GM18505 (cell line): ENCODE data around the gene XYLT1.

Source experiments
- ATAC-seq: cut with Tn5 transposase; IDR thresholded peaks from one replicate; pipeline ENCODE4 v1.9.1; 2021; ENCODE audit not compliant: unreplicated experiment
- POLR2A ChIP-seq: IDR thresholded peaks from 4 replicates; pipeline ENCODE4 v1.6.1; 2011; ENCODE audit warnings: borderline replicate concordance; ENCODE audit not compliant: insufficient read depth, insufficient read length; ENCODE audit errors: extremely low read depth

The XYLT1 gene

DNA sequence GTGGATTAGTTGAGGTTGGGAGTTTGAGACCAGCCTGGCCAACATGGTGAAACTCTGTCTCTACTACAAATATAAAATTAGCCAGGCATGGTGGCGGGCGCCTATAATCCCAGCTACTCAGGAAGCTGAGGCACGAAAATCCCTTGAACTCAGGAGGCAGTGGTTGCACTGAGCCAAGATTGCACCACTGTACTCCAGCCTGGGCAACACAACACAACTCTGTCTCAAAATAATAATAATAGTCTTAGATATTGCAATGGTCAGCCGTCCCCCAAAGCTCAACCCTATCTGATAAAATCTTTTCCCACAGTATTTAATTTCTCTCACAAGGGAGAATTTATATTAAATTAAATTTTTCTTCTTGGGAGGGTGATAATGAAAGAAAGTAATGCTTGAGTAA, 169.6 kb downstream of the XYLT1 start:
- no peak for TF ChIP-seq POLR2A
- peak; percentile 7 for ATAC-seq

DNA sequence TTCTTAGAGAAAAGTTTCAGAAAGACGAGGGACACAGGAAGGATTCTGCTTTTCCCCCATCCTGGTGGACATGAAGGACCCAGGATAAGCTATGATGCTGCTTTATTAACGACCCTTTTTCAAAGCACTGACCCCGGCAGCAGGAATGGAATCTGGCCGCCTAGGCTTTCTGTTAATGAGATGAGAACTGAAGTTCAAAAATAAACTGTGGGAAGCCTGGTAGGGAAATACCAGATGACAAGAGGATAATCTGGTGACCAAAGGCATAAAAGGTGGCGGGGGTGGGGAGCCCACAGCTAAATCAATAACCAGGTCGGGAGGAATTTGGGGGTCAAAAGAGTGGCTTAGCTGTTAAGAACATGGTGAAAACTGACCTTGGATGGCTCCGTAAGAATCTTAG, 171.0 kb downstream of the XYLT1 start:
- ATAC-seq, result no peak

GRCh38 chr16:17298238-17298637, 172.5 kb downstream of the XYLT1 start:
- no peak for ATAC-seq
- TF ChIP-seq POLR2A, result no peak

More for the DNA sequence above, 171.0 kb downstream of the XYLT1 start:
- TF ChIP-seq POLR2A, result no peak

- ATAC-seq, result no peak
- TF ChIP-seq POLR2A, result no peak
Observed at GRCh38 chr16:17296431-17296830, 174.3 kb downstream of the XYLT1 start.

DNA sequence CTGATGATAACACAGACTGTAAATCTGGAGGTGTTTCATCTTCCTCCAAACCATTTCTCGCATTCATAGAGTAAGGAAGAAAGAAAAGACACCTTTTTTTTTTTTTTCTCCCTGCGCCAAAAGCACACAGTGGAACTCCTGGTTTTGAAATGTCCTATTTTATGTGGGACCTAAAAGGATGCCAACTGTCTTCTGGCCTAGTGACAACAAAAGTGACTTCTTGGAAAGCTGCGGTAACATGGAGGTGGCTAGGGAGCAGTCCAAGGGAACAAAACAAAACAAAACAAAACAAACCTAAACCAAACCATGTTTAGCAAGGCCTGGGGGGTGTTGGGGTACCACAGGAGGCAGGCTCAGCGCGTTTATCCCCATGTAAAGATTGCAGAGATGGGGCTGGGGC, 174.8 kb downstream of the XYLT1 start:
- no peak for ATAC-seq
- no peak for TF ChIP-seq POLR2A

- no peak for TF ChIP-seq POLR2A
- ATAC-seq, result no peak
Observed at GRCh38 chr16:17294856-17295255, 175.9 kb downstream of the XYLT1 start.

- no peak for TF ChIP-seq POLR2A
- no peak for ATAC-seq
Observed at GRCh38 chr16:17293813-17294558, 176.8 kb downstream of the XYLT1 start.

DNA sequence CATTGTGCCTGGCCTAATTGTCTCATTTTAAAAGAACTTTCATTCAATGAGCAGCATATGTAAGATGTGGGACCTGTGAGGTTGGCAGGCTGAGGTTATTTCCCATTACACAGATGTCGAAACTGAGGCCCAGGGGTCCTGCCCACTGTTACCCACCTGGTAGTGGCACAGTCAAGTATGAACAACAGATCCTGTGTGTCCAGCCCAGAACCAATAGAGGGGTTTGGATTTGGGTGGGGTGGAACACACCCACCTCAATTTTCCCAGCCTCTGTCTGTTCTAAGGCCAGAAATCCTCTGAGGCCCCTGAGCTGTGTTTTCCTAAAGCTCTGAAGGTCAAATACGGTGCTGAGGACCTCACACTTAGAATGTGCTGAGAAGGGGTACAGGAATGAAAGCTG, 179.5 kb downstream of the XYLT1 start:
- no peak for ATAC-seq
- no peak for TF ChIP-seq POLR2A

DNA sequence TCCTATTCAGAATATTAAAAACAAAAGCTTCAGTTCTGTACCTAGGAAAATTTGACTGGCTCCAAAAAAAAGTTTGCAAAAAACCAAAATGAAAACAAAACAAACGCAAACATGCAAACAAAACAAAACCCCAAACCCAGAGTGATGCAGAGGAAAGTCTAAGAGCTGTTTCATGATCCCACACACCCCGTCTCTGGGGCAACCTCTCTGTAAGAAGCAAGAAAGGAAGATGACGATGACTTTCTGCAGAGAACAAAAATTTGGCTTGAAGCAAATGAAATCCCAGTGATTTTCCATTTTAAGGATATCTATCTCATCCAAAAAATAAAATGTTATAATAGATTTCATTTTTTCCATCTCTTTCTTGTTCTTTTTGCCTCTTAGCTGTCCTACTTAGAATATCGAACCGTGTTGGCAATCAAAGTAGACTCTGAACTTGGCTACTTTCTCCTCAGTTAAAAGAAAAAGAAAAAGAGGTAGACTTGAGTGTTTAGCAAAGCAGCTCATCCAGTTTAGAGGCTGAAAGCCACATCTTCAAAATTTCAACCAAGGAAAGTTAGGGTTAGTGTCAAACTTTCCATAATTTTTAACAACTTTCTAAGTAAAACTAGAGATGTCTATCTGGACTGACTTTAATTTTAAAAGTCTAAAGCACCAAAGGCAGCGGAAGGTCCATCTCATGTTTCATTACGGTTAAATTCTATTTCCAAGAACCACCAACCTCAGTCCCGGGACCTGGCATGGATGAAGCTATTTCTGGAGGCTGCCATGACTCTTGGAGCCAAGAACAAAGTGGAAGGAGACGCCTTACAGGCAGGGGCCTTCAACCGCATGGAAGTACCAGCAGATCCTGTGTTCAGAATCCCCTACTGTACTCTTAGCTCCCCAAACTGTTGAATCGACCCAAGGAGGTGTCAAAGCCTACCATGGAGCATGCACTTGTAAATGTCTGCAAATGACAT, 180.8 kb downstream of the XYLT1 start:
- TF ChIP-seq POLR2A, result no peak

DNA sequence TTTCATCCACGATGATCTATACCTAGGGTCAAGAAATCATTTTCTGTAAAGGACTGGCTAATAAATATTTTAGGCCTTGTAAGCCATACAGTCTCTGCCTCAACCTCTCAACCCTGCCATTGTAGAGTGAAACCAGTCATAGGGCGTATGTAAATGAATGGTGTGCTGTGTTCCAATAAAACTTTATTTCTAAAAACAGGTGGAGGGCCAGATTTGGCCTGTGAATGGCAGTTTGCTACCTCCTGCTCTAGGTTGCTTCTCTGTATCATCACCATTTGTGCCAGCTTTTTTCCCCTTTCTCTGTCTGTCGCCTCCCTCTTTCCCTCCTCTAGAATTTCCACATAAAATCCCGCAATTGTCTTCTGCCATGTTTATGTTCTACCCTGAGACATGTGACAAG, 181.7 kb downstream of the XYLT1 start:
- ATAC-seq, result no peak
- TF ChIP-seq POLR2A, result no peak

More for the DNA sequence above, 180.8 kb downstream of the XYLT1 start:
- no peak for ATAC-seq

DNA sequence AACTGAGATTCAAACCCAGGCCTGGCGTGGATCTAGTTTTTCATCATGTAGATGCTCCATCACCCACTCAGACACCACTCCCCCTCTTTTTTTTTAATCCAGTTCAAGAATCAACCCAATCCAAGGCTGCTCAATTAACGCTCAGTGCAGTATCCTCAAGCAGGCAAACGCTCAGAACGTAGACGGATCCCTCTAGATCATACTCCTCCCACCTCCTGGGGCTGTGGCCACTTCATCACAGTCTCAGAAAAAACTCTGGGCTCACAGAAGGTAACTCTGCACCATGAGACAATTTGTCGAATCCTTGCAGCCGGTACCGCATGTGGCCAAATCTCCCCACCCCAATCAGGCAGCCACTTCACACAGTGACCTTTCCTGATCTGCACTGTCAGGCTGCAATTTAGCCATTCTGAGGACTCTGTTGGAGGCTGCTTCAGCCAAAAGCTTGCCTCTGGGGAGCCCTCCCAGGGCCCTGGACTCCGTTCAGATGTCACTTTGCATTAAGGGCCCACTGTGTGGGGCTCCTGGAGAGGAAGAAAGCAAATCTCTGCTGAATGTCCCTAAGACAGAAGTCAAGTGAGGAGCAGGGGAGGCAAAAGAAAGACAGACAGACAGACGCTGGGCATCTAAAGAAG, 183.5 kb downstream of the XYLT1 start:
- ATAC-seq, result no peak
- TF ChIP-seq POLR2A, result no peak

- no peak for TF ChIP-seq POLR2A
- ATAC-seq, result no peak
Observed at GRCh38 chr16:17286443-17286842, 184.3 kb downstream of the XYLT1 start.

DNA sequence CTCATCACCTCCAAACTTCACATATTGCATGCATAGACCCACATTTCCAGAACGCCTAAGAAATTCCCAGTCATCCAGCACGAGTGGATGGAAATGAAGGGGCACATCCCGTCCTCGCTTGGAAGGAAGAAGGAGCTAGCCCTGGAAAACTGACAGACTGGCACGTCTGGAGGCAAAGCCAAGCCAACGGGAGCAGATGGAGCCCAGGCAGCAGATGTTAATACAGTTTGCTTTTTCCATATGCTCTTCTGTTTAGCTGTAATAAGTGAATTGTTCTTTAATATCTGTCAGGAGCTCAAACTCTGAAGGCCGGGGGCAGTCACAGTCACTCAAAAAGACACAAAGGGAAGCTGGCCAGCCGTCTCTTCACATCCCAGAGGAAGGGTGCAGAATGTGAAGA, 187.7 kb downstream of the XYLT1 start:
- ATAC-seq, result no peak
- TF ChIP-seq POLR2A, result no peak
